ENCODE measurements around the gene SOX9. TPM values are rescaled to one million over a fixed set of nuclear protein-coding genes. Genes with fewer than 3 reads are reported as not detected.

SOX9 gene
- total RNA-seq, 4 donors from 2014 or later, result 16.1 to 40.0 (median 33.1) TPM

DNA sequence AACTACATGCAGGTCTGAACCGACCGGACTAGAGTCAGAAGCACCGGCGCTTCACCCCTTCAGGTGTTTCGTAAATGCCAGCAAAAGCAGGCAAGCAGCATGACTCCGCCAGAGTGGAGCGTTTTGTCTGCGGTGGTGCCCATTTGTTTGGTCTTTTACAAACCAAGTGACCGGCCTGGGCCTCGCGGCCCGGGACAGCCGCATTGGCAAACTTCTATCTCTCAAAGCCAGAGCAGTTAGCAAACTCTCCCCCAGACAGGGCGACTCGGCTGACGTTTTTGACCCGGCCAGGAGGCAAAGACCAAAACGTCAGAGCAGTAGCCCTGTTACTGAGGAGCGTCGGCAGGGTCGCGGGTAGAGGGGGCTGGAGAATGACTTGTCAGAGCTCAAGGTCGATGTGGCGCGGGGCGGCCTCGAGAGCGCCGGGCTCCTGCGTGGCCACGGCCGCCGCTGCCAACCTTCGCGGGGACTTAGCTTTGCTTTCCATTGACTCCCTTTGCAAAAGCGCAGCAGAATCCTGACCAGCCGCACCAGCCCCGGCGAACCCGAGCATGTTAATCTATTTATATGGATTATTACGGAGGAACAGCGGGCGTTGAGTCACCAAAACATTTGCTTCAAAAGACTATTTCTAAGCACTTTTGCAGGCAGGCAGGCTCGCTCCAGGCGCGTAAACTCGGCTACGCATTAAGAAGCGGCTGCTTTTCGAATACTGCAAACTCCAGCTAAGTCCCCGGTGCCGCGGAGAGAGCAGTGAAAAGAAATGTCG, 763 bp upstream of the SOX9 start:
- Histone ChIP-seq H3K4me1 (peaks cover 0 to 62% (median 0%) of the 10 kb centered on the region in 4 donors), H3K4me3 (peak overlapping the region in 3 of 4 donors; percentile 40 to 79 (median 70))

DNA sequence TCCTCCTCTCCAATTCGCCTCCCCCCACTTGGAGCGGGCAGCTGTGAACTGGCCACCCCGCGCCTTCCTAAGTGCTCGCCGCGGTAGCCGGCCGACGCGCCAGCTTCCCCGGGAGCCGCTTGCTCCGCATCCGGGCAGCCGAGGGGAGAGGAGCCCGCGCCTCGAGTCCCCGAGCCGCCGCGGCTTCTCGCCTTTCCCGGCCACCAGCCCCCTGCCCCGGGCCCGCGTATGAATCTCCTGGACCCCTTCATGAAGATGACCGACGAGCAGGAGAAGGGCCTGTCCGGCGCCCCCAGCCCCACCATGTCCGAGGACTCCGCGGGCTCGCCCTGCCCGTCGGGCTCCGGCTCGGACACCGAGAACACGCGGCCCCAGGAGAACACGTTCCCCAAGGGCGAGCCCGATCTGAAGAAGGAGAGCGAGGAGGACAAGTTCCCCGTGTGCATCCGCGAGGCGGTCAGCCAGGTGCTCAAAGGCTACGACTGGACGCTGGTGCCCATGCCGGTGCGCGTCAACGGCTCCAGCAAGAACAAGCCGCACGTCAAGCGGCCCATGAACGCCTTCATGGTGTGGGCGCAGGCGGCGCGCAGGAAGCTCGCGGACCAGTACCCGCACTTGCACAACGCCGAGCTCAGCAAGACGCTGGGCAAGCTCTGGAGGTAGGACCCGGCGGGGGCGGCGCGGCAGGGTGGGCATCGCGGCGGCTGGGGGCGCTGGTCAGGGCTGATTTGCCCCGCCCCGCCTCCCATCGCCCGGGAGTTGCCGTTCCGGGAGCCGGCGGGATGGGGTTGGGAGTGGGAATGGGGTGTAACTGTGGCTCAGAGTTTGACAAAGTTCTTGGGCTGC, 567 bp downstream of the SOX9 start:
- no peaks in the 10 kb centered on the region for H3K36me3 ChIP-seq
- peak in 2 of 3 donors; percentile 51 to 71 for DNase-seq
- peak overlapping the region; percentile 22 to 79 (median 55) for H3K4me3 ChIP-seq
- H3K4me1 ChIP-seq, result peaks cover 0 to 61% (median 0%) of the 10 kb centered on the region in 4 donors
- no peaks in the 10 kb centered on the region for H3K9me3 ChIP-seq
- peak overlapping the region in 3 of 4 donors; percentile 63 to 87 (median 80) for H3K27ac ChIP-seq
- H3K27me3 ChIP-seq, result peaks cover 0 to 25% of the 10 kb centered on the region in 2 donors
- TF ChIP-seq, protein P1, sequence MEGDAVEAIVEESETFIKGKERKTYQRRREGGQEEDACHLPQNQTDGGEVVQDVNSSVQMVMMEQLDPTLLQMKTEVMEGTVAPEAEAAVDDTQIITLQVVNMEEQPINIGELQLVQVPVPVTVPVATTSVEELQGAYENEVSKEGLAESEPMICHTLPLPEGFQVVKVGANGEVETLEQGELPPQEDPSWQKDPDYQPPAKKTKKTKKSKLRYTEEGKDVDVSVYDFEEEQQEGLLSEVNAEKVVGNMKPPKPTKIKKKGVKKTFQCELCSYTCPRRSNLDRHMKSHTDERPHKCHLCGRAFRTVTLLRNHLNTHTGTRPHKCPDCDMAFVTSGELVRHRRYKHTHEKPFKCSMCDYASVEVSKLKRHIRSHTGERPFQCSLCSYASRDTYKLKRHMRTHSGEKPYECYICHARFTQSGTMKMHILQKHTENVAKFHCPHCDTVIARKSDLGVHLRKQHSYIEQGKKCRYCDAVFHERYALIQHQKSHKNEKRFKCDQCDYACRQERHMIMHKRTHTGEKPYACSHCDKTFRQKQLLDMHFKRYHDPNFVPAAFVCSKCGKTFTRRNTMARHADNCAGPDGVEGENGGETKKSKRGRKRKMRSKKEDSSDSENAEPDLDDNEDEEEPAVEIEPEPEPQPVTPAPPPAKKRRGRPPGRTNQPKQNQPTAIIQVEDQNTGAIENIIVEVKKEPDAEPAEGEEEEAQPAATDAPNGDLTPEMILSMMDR (IDR thresholded peaks at IDR 0.05), result peak in 1 of 6 experiments; percentile 4
- TF ChIP-seq POLR2A (IDR thresholded peaks at IDR 0.05), result no peak

More for the DNA sequence above, 763 bp upstream of the SOX9 start:
- DNase-seq, result peak in 2 of 3 donors; percentile 56 to 73
- Histone ChIP-seq H3K27me3 (peaks cover 0 to 28% of the 10 kb centered on the region in 2 donors), H3K36me3 (no peaks in the 10 kb centered on the region), H3K9me3 (no peaks in the 10 kb centered on the region), H3K27ac (peak overlapping the region in 3 of 4 donors; percentile 9 to 87 (median 80))
- TF ChIP-seq, protein P1 (IDR thresholded peaks at IDR 0.05), result no peak
- no peak for TF ChIP-seq POLR2A (IDR thresholded peaks at IDR 0.05)

DNA sequence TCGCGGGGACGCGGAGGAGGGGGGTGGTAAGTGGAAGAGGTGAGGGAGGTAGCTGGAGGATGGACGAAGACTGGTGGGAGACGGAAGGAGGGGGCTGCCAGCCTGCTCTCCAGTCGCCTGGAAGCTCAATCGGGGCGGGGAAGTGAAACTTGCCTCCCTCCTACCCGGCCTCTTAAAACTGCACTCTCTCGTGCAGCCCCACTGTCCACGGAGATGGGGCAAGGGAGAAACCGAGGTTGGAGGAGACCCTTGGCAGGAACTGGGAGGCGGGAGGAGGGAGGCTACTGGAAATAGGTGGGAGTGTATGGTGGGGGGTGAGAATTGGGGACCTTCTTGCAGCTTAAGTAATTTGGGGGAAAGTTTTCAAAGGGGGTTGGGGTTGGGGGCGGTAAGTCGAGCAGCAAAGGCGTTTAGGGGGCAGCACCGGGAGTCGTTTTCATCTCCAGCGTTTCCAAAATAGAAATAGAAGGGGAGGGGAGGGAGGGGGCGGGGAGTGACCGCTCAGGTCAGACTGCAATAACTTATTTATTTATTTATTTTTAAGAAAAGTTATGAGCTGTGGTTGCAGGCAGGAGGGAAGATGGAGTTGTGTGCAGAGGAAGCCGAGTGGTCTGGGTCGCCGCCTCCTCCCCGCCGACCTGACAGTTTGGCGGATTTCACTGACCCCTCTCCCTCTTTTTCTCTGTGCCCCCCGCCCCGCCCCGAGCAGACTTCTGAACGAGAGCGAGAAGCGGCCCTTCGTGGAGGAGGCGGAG, 1.4 kb downstream of the SOX9 start:
- Histone ChIP-seq H3K9me3 (no peaks in the 10 kb centered on the region), H3K4me3 (peak overlapping the region; percentile 22 to 79 (median 55)), H3K36me3 (no peaks in the 10 kb centered on the region), H3K27me3 (peaks cover 0 to 17% of the 10 kb centered on the region in 2 donors), H3K27ac (peak overlapping the region in 3 of 4 donors; percentile 63 to 87 (median 80)), H3K4me1 (peaks cover 0 to 53% (median 0%) of the 10 kb centered on the region in 4 donors)
- no peak for TF ChIP-seq POLR2A (IDR thresholded peaks at IDR 0.05)
- TF ChIP-seq, protein P1 (IDR thresholded peaks at IDR 0.05), result no peak
- no peak for DNase-seq

DNA sequence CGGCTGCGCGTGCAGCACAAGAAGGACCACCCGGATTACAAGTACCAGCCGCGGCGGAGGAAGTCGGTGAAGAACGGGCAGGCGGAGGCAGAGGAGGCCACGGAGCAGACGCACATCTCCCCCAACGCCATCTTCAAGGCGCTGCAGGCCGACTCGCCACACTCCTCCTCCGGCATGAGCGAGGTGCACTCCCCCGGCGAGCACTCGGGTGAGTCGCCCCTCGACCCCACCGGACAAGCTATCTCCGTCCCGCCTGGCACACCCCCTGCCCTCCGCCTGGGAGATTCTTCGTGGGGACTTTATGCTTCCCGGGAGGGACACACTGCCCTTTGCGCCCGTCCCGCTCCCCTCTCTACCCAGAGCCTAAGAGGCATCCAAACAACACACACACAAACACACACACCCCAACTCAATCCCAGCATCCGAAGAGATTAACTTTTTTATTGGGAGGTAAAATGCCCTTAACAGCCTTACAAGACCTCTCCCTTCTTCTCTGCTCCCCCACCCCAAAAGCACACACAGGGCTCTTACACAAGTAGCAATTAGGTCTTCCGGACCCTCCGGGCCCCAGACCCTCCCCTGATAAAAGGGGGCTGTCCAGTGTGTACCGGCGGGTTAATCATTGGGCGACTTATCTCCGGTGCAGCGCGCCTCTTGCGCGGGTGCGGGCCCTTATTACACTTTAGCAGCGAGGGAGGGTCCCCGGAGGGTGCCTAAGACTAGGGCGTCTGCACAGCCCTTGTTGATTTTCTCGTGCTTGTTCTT, 2.1 kb downstream of the SOX9 start:
- Histone ChIP-seq H3K27ac (peak overlapping the region in 3 of 4 donors; percentile 63 to 80 (median 76)), H3K27me3 (peaks cover 0 to 13% of the 10 kb centered on the region in 2 donors), H3K4me1 (peaks cover 0 to 46% (median 0%) of the 10 kb centered on the region in 4 donors), H3K9me3 (no peaks in the 10 kb centered on the region), H3K4me3 (peak overlapping the region in 3 of 4 donors; percentile 40 to 79 (median 70)), H3K36me3 (no peaks in the 10 kb centered on the region)
- peak in 2 of 3 donors; percentile 54 to 68 for DNase-seq
- TF ChIP-seq, protein P1 (IDR thresholded peaks at IDR 0.05), result no peak

Measured in Peyer's patch (tissue), 4 donors.